ENCODE measurements around the gene CDK15.
A peak's percentile ranks its signal among the peaks of the same experiment; 100 is the strongest.
"Not testable (repeated sequence)": the region's sequence is repeated elsewhere in the genome, so short reads cannot be mapped to it uniquely, and the experiment has no call there.

CDK15 gene

GRCh38 chr2:201831469-201831868, 25.1 kb downstream of the CDK15 start:
- DNase-seq: peak; percentile 95

- no peak for DNase-seq
These were observed 27.4 kb downstream of the CDK15 start for GRCh38 chr2:201833781-201834180.

- no peak for DNase-seq
These were observed 28.7 kb downstream of the CDK15 start for GRCh38 chr2:201835066-201835465.

- no peak for DNase-seq
These were observed 31.1 kb downstream of the CDK15 start for GRCh38 chr2:201837391-201837790.

GRCh38 chr2:201837824-201838431, 31.6 kb downstream of the CDK15 start:
- no peak for DNase-seq

- DNase-seq: peak; percentile 70
These were observed 33.4 kb downstream of the CDK15 start for GRCh38 chr2:201839727-201840126.

GRCh38 chr2:201840726-201841125, 34.4 kb downstream of the CDK15 start:
- DNase-seq: no peak

GRCh38 chr2:201842131-201842860, 36.0 kb downstream of the CDK15 start:
- DNase-seq: no peak

GRCh38 chr2:201844922-201845321, 38.6 kb downstream of the CDK15 start:
- not testable (repeated sequence) for DNase-seq

- DNase-seq: peak; percentile 53
These were observed 41.1 kb downstream of the CDK15 start for GRCh38 chr2:201847481-201847880.

GRCh38 chr2:201852462-201852861, 46.1 kb downstream of the CDK15 start:
- DNase-seq: no peak

- DNase-seq: no peak
These were observed 46.6 kb downstream of the CDK15 start for GRCh38 chr2:201852878-201853415.

GRCh38 chr2:201854221-201854801, 48.0 kb downstream of the CDK15 start:
- DNase-seq: peak; percentile 99

GRCh38 chr2:201854841-201855240, 48.5 kb downstream of the CDK15 start:
- peak; percentile 85 for DNase-seq

GRCh38 chr2:201855356-201855755, 49.0 kb downstream of the CDK15 start:
- DNase-seq: no peak

- DNase-seq: no peak
These were observed 51.0 kb downstream of the CDK15 start for GRCh38 chr2:201857326-201857725.

- DNase-seq: peak; percentile 95
These were observed 52.2 kb downstream of the CDK15 start for GRCh38 chr2:201858281-201859184.

GRCh38 chr2:201859949-201860348, 53.6 kb downstream of the CDK15 start:
- DNase-seq: peak; percentile 67

GRCh38 chr2:201860636-201861066, 54.3 kb downstream of the CDK15 start:
- peak; percentile 87 for DNase-seq

GRCh38 chr2:201862843-201863242, 56.5 kb downstream of the CDK15 start:
- no peak for DNase-seq

- no peak for DNase-seq
These were observed 60.5 kb downstream of the CDK15 start for GRCh38 chr2:201866643-201867473.

GRCh38 chr2:201871471-201871870, 65.1 kb downstream of the CDK15 start:
- DNase-seq: no peak

Data from fibroblast of skin of abdomen (primary cell).